Left ventricle myocardium superior (tissue), 1 donor: ENCODE results near the gene TNFSF13. TPM values are rescaled to one million over a fixed set of nuclear protein-coding genes. Genes with fewer than 3 reads are reported as not detected.
A peak's percentile ranks its signal among the peaks of the same experiment; 100 is the strongest.
"Not testable (repeated sequence)": the region's sequence is repeated elsewhere in the genome, so short reads cannot be mapped to it uniquely, and the experiment has no call there.

Experiments
- ATAC-seq: fragments of 200-7000 bp; cut with Tn5 transposase; one replicate; pipeline ENCODE4 v1.9.1; 2020; ENCODE audit warnings: mild to moderate bottlenecking, moderate library complexity
- DNase-seq: peaks from one replicate; pipeline ENCODE4 v3.0.0-alpha.2; 2020
- intact Hi-C: fragments of 100-400 bp; cut with micrococcal nuclease; formaldehyde crosslinking; loops from one replicate; pipeline ENCODE4 v1.11.0; 2022
- total RNA-seq: library from RNA; stranded (reverse); fragmentation: NEBNext Ultra II Directional; extraction: Animal tissue kit (Norgen Biotek cat#: 25700); gene quantifications from one replicate; pipeline ENCODE4 v1.2.1, GENCODE V29; 2021
- donor health status: DM: no; HTN: yes; CAD: no; lungs with severe emphysema.

Gene TNFSF13
- total RNA-seq, 1 donor from 2014 or later: 8.5 TPM

DNA sequence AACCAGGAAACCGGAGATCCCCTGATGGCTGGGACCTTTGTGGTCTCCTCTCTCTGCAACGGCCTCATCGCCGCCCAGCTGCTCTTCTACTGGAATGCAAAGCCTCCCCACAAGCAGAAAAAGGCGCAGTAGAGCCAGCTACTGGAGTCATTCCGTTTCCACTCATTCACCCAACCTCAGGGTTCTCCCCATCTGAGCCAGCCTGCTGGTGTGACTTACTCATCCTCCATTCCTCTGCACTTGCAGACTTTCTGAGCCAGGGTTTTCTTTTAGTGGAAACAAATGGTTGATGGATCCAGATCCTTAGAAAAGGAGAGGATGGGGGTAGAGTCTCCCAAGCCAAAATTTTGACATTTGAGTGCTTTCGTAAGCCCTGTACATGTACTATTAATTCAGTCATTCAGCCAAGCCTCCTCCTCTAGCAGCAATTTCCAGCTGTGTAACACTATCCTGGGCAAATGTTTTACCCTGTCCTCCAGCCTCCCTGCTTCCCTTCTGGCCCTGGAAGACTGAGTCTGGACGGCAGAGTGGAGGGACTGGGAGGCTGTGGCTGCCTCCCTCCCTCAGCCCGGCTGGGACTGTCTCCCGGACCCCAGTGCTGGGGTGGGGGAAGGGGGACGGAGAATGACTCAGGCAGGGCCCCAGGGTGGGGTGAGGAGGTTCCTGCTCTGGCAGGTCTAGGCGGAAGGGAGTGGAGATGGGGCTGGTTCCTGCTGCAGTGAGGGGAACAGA is 29.0 kb downstream of the TNFSF13 start:
- intact Hi-C loops: no loop called here
- ATAC-seq (no peak), DNase-seq (no peak)

DNA sequence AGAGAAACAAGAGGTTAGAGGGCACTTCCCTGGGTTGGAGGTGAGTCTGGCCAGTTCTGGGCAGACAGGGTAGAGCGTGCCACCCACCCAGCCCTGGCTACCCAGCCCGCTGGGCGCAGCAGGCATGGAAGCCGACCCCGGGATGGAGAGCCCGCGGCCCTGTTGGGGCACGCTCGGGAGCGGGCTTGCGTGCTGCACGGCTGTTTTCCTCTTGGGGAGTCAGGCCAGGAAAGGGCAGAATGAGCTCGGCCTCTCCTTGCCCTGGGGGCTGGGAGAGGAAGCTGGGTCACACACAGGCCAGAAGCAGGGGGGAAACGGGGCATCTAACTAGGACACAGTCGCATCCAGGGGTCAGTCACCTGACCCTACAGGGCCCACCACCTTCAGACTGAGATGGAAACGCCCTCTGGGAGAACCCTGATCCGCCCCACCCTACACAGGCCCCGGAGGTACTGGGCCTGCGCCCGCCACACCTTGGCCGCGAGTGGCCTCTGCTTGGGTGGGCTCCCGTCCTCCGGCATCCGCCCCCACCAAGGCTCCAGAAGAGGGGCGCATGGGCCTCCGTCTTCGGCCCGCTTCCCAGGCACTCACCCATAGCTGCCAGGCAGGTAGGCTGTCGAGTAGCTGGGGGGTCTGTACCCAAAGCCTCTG is 30.1 kb downstream of the TNFSF13 start:
- DNase-seq: no peak
- intact Hi-C loops: no loop called here
- peak; percentile 2 for ATAC-seq

DNA sequence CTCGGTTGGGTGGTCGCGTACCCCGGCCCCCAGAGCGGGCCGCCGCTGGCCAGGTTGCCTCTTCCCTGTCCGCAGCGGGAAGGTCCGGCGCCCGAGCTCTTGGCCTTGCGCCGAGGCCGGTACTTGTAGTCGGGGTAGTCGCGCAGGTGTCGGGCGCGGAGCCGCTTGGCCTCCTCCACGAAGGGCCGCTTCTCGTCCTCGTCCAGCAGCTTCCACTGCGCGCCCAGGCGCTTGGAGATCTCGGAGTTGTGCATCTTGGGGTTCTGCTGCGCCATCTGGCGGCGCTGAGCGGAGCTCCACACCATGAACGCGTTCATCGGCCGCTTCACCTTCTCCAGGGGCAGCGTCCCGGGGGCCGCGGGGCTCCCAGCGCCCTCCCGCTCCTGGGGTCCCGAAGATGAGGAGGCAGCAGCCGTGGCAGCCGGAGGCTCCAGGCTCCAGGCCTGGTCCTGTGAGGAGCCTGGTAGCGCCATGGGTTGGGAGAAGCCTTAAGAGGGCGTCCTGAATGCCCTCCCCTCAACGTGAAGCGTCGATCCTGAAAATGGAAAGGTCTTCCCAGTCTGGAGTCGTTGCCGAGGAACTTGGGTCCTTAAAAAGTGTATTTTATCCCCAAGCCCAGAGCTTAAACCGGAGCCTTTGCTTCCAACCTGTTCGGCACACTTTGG is 30.8 kb downstream of the TNFSF13 start:
- intact Hi-C loops: no loop called here
- ATAC-seq (peak; percentile 84), DNase-seq (peak; percentile 92)

DNA sequence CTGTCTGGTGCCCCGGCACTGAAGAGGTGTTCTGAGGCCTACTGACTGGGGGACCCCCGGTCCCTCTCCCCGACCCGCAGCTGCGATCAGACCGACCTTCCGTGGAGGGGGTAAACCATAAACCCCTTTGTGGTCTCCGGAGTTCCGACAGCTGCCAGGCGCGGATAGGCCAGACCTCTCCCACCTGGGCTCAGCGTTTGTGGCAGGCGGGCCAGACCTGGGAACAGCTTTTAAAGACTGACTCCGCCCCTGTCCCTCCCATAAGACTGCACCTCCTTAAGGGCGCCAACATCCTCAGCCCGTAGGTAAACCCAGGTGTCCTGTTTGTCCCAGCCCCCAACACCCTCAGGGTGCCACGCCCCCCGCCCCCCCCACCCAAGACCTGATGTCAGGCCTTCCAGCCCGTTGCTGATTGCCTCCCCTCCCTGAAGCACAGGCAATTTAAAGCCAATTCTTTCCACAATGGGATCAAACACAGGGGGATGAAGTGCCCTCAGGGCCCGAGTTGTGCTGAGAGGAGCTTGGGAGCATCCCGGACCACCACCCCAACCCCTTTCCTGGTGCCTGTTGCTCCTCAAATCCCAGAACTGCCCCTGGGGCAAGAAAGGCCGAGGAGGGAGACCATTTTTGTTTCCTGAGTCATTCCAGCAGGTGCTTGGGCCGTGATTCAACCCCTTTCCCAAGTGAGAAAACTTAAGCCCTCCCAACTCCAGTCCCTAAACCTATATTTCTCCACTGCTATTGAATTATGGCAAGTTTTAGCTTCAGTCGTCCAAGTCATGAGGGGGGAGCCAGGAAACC is 31.5 kb downstream of the TNFSF13 start, which contains the start of gene SOX15:
Gene SOX15, minus strand, starts transcription at position 204 of the 801 bp plus-strand sequence. CDS start 418 bp downstream, outside the sequence.
- intact Hi-C loops: no loop called here
- ATAC-seq (peak; percentile 2), DNase-seq (no peak)

DNA sequence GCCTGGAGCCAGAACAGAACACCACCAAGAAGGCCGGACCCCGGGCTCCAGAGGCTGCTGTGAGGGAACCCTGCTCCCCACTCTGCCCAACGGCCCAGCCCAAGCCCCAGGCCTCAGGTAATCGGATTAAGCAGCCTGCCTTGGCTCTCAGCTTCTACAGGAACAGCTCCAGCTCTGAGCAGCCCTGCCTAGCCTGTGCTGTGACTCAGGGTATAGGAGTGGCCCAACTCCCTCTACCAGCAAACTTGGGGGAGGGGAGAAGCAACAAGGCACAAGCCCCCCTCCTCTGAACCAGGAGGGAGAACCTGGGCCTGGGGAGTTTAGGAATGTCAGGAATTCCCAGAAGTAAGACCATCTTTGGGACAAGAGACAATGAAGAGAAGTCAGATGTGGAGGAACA is 32.2 kb downstream of the TNFSF13 start:
- ATAC-seq (no peak), DNase-seq (no peak)
- intact Hi-C loops: no loop called here

DNA sequence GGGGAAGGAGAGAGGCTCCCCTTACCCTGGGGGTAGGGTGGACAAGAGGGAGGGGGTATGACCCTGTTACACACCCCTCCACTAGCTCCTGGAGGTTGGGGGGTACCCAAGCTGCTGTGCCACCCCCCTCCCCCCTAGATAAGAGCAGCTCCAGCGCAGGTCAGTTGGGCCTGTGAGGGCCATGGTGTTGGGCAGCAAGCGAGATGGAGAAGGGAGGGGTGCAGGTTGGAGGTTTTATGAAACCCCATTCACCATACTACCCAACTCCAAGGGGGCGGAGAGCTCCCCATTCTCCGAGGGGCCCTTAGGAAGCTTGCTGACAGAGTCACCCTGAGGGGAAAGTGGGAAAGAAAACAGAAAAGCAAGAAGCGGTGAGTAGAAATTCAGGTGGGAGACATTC is 33.0 kb downstream of the TNFSF13 start:
- ATAC-seq (no peak), DNase-seq (no peak)
- intact Hi-C loops: no loop called here

DNA sequence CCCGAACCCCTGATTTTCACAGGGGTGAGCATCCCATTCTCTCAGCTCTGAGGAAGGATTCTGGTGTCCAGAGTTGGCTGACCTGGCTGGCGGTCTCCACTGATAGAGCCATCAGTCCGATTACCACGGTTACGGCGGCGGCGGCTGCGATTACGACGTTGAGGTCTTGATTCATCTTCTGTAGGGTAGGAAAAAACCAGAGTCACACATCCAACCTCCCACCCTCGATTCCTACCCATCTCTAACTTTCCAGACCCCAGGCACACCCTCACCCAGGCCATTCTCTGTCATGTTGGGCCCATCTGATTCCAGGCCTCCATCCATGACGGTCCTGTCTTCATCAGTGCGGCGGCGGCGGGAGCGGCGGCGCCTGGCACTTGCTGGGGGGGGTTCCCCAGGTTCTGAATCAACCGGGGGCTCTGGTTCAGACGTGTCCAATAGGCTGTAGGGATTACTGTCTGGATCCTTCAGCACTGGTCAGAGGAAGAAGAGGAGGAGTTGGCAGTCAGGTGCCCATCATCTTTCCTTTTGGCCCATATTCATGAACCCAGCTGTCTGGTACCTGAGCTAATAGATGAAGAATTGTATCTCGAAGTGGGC is 34.0 kb downstream of the TNFSF13 start:
- no peak for DNase-seq
- intact Hi-C loops: no loop called here

DNA sequence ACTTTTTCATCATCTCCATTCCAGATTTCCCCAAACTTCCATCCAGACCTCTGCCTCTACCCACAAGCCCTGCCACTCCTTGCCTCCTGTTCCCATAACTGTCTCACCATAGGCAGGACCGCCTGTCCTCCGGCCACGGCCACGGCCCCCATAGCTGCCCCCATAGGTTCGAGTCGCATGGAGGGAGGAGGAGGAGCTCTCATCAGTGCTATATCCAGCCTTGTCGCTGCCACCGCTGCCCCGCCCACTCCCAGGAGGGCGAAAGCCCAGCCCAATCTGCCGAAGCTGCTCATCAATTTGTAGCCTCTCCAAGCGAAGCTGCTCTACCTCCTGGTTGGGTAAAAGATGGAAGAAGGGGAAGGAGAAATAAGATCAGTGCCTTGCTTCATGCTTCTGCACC is 34.7 kb downstream of the TNFSF13 start:
- DNase-seq: no peak
- no peak for ATAC-seq
- intact Hi-C loops: no loop called here

More for the DNA sequence above, 34.0 kb downstream of the TNFSF13 start:
- ATAC-seq: no peak

DNA sequence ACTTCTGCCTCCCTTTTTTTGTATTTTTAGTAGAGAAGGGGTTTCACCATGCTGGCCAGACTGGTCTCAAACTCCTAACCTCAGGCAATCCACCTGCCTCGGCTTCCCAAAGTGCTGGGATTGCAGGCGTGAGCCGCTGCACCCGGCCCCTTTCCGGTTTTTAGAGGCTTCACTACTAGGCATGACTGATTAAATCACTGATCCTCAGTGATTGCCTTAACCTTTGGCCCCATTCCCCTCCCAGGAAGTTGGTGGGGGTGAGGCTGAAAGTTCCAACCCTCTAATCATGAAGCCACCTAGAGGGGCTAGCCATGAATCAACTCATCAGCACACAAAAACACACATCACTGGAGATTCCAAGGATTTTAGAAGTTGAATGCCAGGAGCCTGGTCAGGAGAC is 39.0 kb downstream of the TNFSF13 start:
- intact Hi-C loops, ATAC-seq, DNase-seq: not testable (repeated sequence)

DNA sequence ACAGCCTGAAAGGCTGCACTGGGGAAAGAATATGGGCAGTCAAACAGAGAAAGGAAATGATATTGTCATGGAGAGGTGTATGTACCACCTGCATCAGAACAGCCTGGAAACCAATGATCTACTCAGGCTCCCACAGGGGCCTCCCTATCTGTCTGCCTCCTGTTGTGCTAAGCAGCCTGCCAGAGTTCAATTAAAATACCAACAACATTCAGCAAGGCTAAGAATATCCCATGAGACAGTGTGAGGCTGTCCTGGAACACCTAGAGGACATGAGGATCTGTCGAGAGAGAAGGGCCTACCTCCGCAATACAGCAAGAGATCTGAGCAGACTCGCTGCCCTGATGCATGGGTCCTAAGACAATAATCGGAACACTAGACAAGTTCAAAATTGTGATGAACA is 47.7 kb downstream of the TNFSF13 start:
- ATAC-seq: peak; percentile 97
- DNase-seq: no peak
- intact Hi-C loops: no loop called here

DNA sequence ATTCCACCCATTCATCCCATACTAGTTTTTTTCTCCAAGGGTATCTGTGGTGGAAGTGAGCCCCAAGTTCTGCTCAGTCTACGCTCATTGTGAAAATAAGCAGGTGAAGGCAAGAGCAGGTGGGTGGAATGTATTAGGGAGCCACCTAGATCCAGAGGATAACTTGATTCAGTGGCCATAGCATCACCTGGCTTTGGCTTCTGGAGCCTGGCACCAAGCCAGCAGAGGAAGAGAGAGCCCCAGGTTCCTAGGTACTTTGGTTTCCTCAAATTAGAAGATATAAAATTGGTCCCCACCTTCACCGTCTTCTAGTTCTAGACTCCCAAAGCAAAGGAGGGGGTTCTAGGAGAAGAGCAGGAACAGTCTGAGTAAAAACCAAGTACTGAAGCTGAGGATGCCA is 52.1 kb downstream of the TNFSF13 start:
- ATAC-seq (no peak), DNase-seq (no peak)
- intact Hi-C loops: no loop called here

Other genes starting within 250 kb of the TNFSF13 start
- 75.0 TPM for gene GPS2, start 243.4 kb upstream of the TNFSF13 start, total RNA-seq
- gene NEURL4, start 229.4 kb upstream of the TNFSF13 start, total RNA-seq: 34.7 TPM
- gene ACAP1, start 222.2 kb upstream of the TNFSF13 start, total RNA-seq: 17.3 TPM
- gene KCTD11, start 206.6 kb upstream of the TNFSF13 start, total RNA-seq: 3.6 TPM
- not detected for gene TMEM95, start 203.6 kb upstream of the TNFSF13 start, total RNA-seq
- 2.2 TPM for gene TNK1, start 177.7 kb upstream of the TNFSF13 start, total RNA-seq
- gene PLSCR3, start 164.2 kb upstream of the TNFSF13 start, total RNA-seq: 16.1 TPM
- 53.5 TPM for gene TMEM256, start 154.7 kb upstream of the TNFSF13 start, total RNA-seq
- gene NLGN2, start 150.9 kb upstream of the TNFSF13 start, total RNA-seq: 6.5 TPM
- not detected for gene SPEM1, start 138.4 kb upstream of the TNFSF13 start, total RNA-seq
- gene SPEM2, start 133.1 kb upstream of the TNFSF13 start, total RNA-seq: not detected
- not detected for gene SPEM3, start 129.9 kb upstream of the TNFSF13 start, total RNA-seq
- 2.1 TPM for gene TMEM102, start 123.3 kb upstream of the TNFSF13 start, total RNA-seq
- gene FGF11, start 119.2 kb upstream of the TNFSF13 start, total RNA-seq: 13.8 TPM
- 9.6 TPM for gene CHRNB1, start 113.7 kb upstream of the TNFSF13 start, total RNA-seq
- 70.9 TPM for gene ZBTB4, start 79.1 kb upstream of the TNFSF13 start, total RNA-seq
- not detected for gene SLC35G6, start 77.3 kb upstream of the TNFSF13 start, total RNA-seq
- 39.1 TPM for gene POLR2A, start 74.4 kb upstream of the TNFSF13 start, total RNA-seq
- 36.9 TPM for gene TNFSF12, start 9.7 kb upstream of the TNFSF13 start, total RNA-seq
- 32.8 TPM for gene SENP3, start 3.2 kb downstream of the TNFSF13 start, total RNA-seq
- 26.6 TPM for gene CD68, start 20.9 kb downstream of the TNFSF13 start, total RNA-seq
- gene MPDU1, start 25.1 kb downstream of the TNFSF13 start, total RNA-seq: 28.0 TPM
- gene SOX15, start 31.3 kb downstream of the TNFSF13 start, total RNA-seq: 1.2 TPM
- gene FXR2, start 56.1 kb downstream of the TNFSF13 start, total RNA-seq: 103 TPM
- 74.4 TPM for gene SAT2, start 69.1 kb downstream of the TNFSF13 start, total RNA-seq
- not detected for gene SHBG, start 71.4 kb downstream of the TNFSF13 start, total RNA-seq
- gene ATP1B2, start 92.2 kb downstream of the TNFSF13 start, total RNA-seq: 3.2 TPM
- 13.7 TPM for gene TP53, start 128.7 kb downstream of the TNFSF13 start, total RNA-seq
- gene WRAP53, start 129.7 kb downstream of the TNFSF13 start, total RNA-seq: 5.3 TPM
- 0.25 TPM for gene EFNB3, start 146.5 kb downstream of the TNFSF13 start, total RNA-seq
- 0.05 TPM for gene DNAH2, start 159.0 kb downstream of the TNFSF13 start, total RNA-seq